ENCODE data around the gene TMEM106B.

- TF ChIP-seq CTCF (IDR thresholded peaks at IDR 0.05; ENCODE audit: extremely low read depth in 1 of 2, insufficient read depth in 1 of 2, low read depth in 1 of 2, low read length in 2 of 2) (no peak), POLR2A (IDR thresholded peaks at IDR 0.05; ENCODE audit: low read depth, low read length) (no peak), MAX (IDR thresholded peaks at IDR 0.05; ENCODE audit: insufficient read depth, insufficient read length) (no peak), MYC (IDR thresholded peaks at IDR 0.05; ENCODE audit: low read depth, low read length) (no peak), POLR2AphosphoS5 (IDR thresholded peaks at IDR 0.05; ENCODE audit: insufficient read depth, low read depth, low read length) (no peak), JUN (IDR thresholded peaks at IDR 0.05; ENCODE audit: borderline replicate concordance, insufficient read depth, insufficient read length, low read depth) (no peak), EZH2 (IDR thresholded peaks at IDR 0.05; ENCODE audit: borderline replicate concordance, low read depth, low read length, severe bottlenecking) (no peak), FOS (IDR thresholded peaks at IDR 0.05; ENCODE audit: borderline replicate concordance, insufficient read depth, low read length) (no peak)
These were observed 45.0 kb downstream of the TMEM106B start for GRCh38 chr7:12256090-12256489.

Measured in endothelial cell of umbilical vein (primary cell).